GM10847 (cell line): ENCODE measurements around the gene SNAP47.

Experiments used
- POLR2A ChIP-seq: IDR thresholded peaks from 2 replicates; pipeline ENCODE4 v1.6.1; 2011; ENCODE audit not compliant: insufficient read length; ENCODE audit errors: extremely low read depth

Gene SNAP47

GRCh38 chr1:227808566-227808965 is 73.3 kb downstream of the SNAP47 start:
- TF ChIP-seq POLR2A, result no peak

- no peak for TF ChIP-seq POLR2A
These were observed 73.8 kb downstream of the SNAP47 start for GRCh38 chr1:227809026-227809425.

GRCh38 chr1:227813962-227814361 is 78.7 kb downstream of the SNAP47 start:
- no peak for TF ChIP-seq POLR2A

GRCh38 chr1:227815468-227816409 is 80.5 kb downstream of the SNAP47 start, which contains the start of gene PRSS38:
Gene PRSS38 (plus strand): TSS chr1:227815675. CDS start chr1:227815717, 42 bp downstream.
- no peak for TF ChIP-seq POLR2A

GRCh38 chr1:227816750-227817446 is 81.7 kb downstream of the SNAP47 start:
- no peak for TF ChIP-seq POLR2A

- TF ChIP-seq POLR2A, result no peak
These were observed 88.3 kb downstream of the SNAP47 start for GRCh38 chr1:227823537-227823936.

- no peak for TF ChIP-seq POLR2A
These were observed 89.0 kb downstream of the SNAP47 start for GRCh38 chr1:227824204-227824603.

GRCh38 chr1:227828786-227829185 is 93.6 kb downstream of the SNAP47 start:
- TF ChIP-seq POLR2A, result no peak
